Tibial nerve (tissue), 4 donors: ENCODE data around the gene NBL1.

Experiments used
- CTCF ChIP-seq, 5 experiments: fragments of 200-600 bp in 3 of 5; fragments of 450-650 bp in 2 of 5; sonication (generic) in 3 of 5; IDR thresholded peaks; one replicate each; pipeline ENCODE4 v1.5.1; 2016 to 2019; ENCODE audit warnings: antibody characterized with exemption in 5 of 5, mild to moderate bottlenecking in 3 of 5, moderate library complexity in 2 of 5
- EP300 ChIP-seq, 2 donors: sonication (generic); formaldehyde crosslinking; IDR thresholded peaks; one replicate each; pipeline ENCODE4 v1.6.1; 2017; ENCODE audit warnings: antibody characterized with exemption in 2 of 2, mild to moderate bottlenecking in 1 of 2
- POLR2A ChIP-seq, 2 donors: fragments of 450-650 bp; IDR thresholded peaks; one replicate each; pipeline ENCODE4 v1.6.1; 2017; ENCODE audit warnings: antibody characterized with exemption in 2 of 2, mild to moderate bottlenecking in 2 of 2, moderate library complexity in 2 of 2

- TF ChIP-seq CTCF (IDR thresholded peaks at IDR 0.05), result no peak
- TF ChIP-seq EP300 (IDR thresholded peaks at IDR 0.05), result no peak
- TF ChIP-seq POLR2A (IDR thresholded peaks at IDR 0.05), result no peak
These were observed 45.7 kb downstream of the NBL1 start for GRCh38 chr1:19689856-19690255.
